HG03378 (cell line): Measurements from ENCODE around the gene AMOTL2.

Experiments
- ATAC-seq: cut with Tn5 transposase; IDR thresholded peaks from one replicate; pipeline ENCODE4 v1.9.1; 2021; ENCODE audit warnings: mild to moderate bottlenecking, moderate library complexity; ENCODE audit not compliant: unreplicated experiment

The AMOTL2 gene

GRCh38 chr3:134374105-134374790, at the start of gene AMOTL2:
TSS of gene AMOTL2 (minus strand) at chr3:134374447. CDS start at chr3:134371433, 3,014 bp downstream.
- no peak for ATAC-seq

GRCh38 chr3:134423153-134423552, 48.9 kb upstream of the AMOTL2 start:
- ATAC-seq = no peak

GRCh38 chr3:134419960-134420321, 45.7 kb upstream of the AMOTL2 start:
- no peak for ATAC-seq

GRCh38 chr3:134419214-134419959, 45.1 kb upstream of the AMOTL2 start:
- no peak for ATAC-seq

- ATAC-seq = no peak
Measured at GRCh38 chr3:134409041-134409440, 34.8 kb upstream of the AMOTL2 start.

- ATAC-seq = no peak
Measured at GRCh38 chr3:134407239-134407625, 33.0 kb upstream of the AMOTL2 start.

GRCh38 chr3:134406331-134407238, 32.3 kb upstream of the AMOTL2 start:
- no peak for ATAC-seq

- no peak for ATAC-seq
Measured at GRCh38 chr3:134404366-134404885, 30.2 kb upstream of the AMOTL2 start.

- no peak for ATAC-seq
Measured at GRCh38 chr3:134397755-134398154, 23.5 kb upstream of the AMOTL2 start.

- no peak for ATAC-seq
Measured at GRCh38 chr3:134395103-134395502, 20.9 kb upstream of the AMOTL2 start.

GRCh38 chr3:134394380-134394779, 20.1 kb upstream of the AMOTL2 start:
- no peak for ATAC-seq

GRCh38 chr3:134393074-134393473, 18.8 kb upstream of the AMOTL2 start:
- ATAC-seq = no peak

- no peak for ATAC-seq
Measured at GRCh38 chr3:134392336-134392983, 18.2 kb upstream of the AMOTL2 start.

GRCh38 chr3:134389865-134390264, 15.6 kb upstream of the AMOTL2 start:
- ATAC-seq = no peak

- ATAC-seq = no peak
Measured at GRCh38 chr3:134388788-134389485, 14.7 kb upstream of the AMOTL2 start.

GRCh38 chr3:134388292-134388691, 14.0 kb upstream of the AMOTL2 start:
- ATAC-seq = no peak

GRCh38 chr3:134387293-134387692, 13.0 kb upstream of the AMOTL2 start:
- ATAC-seq = no peak

- no peak for ATAC-seq
Measured at GRCh38 chr3:134384963-134385362, 10.7 kb upstream of the AMOTL2 start.

GRCh38 chr3:134381831-134382442, 7.7 kb upstream of the AMOTL2 start:
- ATAC-seq = no peak

GRCh38 chr3:134381076-134381475, 6.8 kb upstream of the AMOTL2 start:
- no peak for ATAC-seq
